Measurements from ENCODE around the gene RDH11.
A peak's percentile ranks its signal among the peaks of the same experiment; 100 is the strongest.

The RDH11 gene

DNA sequence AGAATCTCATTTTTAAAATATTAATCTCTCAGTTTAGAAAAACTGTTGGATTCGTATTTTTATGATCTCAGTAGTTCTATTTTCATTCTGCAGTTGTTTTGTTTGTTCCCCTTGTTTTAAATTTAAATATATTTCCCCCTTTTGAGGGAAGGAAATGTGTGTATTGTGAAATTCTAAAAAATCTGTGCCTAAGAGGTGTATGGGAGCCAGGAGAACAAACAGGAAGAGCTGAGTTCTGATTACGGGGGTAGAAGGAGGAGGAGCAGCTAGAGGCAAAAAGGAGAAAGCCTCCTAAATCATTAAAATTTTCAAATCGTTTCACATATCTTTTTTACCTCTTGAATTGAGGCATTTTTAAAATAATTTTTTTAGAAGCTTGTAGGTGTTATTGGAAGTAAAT is 8.4 kb upstream of the RDH11 start:
- DNase-seq = peak in 1 of 2 donors; percentile 40

DNA sequence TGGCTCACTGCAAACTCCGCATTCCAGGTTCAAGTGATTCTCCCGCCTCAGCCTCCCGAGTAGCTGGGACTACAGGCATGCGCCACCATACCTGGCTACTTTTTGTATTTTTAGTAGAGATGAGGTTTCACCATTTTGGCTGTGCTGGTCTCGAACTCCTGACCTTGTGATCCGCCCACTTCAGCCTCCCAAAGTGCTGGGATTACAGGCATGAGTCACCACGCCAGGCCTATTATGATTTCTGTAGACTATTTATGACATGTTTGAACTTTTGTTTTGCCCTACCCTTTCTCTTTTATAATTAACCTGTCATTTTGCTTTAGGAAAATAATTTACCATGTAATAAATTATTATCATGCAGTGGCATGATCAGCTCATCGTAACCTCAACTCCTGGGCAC is 5.9 kb upstream of the RDH11 start, which contains the start of gene RDH12:
Gene RDH12, plus strand, starts transcription at position 395 of the 400 bp plus-strand sequence. CDS start 20,757 bp downstream, outside the sequence.
- DNase-seq = peak; percentile 34 to 36

DNA sequence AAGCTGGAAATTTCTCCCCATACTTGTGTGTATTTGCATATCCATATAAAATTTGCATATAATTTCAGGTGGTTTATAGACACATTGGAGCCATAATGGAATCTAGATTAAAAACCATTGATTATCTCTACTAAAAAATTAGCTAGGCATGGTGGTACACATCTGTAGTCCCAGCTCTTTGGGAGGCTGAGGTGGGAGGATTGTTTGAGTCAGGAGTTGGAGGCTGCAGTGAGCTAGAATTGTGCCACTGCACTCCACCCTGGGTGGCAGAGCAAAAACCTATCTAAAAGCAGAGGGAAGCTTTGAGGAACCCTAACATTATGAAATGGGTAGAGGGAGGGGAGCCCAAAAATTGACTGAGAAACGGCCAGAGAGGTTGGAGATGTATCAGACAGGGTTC is 2.6 kb upstream of the RDH11 start:
- DNase-seq = no peak

DNA sequence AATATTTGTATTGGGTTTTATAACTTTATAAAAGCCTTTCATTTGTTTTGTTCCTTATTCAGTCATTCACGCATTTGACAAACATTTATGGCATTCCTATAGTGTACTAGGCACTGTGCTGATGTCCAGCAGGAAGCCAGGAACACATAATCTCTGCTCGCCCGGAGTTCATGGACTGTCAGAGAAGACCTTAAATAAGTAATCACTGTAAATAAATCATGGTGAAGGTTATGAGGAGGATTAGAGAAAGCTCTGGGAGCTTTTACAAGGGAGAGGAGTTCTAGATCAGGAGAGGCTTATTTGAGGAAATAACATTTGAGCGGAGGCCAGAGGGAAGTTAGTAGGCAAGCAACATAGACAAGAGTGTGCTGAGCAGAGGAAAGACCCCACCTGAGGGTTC is 1.4 kb upstream of the RDH11 start:
- peak; percentile 32 to 41 for DNase-seq

- peak; percentile 80 to 87 for DNase-seq
Observed at GRCh38 chr14:67694791-67695393, 672 bp downstream of the RDH11 start.

DNA sequence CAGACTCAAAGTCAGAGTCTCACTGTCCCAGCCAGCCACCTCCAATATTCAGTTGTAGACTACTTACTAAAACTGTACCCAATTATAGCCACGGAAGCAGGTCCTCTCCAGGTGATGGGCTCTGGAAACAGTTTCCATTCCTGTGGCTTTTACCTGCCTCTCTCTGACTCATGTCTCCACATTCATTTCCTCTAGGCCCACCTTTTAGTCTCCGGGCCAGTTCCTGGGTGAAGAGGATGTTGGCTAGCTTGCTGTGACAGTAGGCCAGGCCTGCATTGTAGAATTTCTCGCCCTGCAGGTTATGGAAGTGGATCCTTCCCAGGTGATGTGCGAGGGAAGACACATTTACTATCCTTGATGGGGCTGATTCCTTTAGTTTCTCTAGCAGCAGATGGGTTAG is 5.6 kb downstream of the RDH11 start:
- no peak for DNase-seq

DNA sequence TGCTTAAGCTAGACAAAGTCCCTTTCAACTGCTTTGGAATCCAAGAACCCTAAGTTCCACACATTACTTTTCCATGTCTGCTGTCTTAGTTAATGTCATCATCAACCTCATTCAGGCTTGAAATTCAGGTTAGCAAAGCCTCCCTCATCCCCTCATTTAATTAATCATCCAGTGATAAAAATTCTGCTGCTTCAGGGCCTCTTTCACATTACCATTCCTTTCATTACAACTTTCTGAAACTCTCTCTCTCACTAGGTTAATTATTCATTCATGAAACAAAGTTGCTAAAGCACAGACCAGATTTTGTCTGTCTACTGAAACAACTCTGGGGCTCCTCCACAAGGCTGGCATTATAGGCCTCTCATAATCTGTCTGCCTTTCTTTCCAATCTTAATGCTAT is 11.7 kb downstream of the RDH11 start:
- DNase-seq = no peak

- peak; percentile 80 to 89 for DNase-seq
Observed at GRCh38 chr14:67680941-67681340, 14.6 kb downstream of the RDH11 start.

DNA sequence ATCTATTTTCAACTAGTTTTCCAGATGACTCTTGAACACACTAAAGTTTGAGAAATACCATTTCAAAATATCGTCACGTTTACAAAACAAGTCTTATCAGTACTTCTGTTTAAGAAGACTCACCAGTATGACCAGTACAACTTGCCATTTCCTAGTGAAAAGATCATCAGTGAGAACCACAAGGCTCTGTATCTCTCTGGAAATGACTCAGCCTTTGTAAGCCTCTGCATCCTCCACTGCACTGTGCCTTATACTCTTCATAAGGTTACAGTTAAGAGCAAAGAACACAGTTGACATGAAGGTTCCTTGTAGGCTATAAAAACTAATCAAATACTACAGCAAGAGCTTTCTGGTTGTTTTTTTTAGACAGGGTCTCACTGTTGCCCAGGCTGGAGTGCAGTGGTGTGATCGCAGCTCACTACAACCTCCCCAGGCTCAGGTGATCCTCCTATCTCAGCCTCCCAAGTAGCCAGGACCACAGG is 15.4 kb downstream of the RDH11 start:
- peak; percentile 76 to 79 for DNase-seq

DNA sequence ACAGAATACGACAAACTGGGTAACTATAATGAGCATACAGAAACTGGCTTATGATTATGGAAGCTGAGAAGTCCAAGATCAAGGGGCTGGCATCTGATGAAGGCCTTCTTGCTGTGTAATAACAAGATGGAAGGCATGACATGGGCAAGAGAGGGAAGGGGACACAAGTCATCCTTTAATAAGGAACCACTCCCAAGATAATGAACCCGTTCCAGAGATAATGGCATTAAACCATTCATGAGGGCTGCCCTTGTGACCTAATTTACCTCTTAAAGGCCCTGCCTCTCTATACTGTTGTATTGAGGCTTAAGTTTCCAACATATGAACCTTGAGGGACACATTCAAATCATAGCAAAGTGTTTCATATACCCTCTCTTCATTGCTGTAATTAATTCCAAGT is 16.6 kb downstream of the RDH11 start:
- DNase-seq = no peak

DNA sequence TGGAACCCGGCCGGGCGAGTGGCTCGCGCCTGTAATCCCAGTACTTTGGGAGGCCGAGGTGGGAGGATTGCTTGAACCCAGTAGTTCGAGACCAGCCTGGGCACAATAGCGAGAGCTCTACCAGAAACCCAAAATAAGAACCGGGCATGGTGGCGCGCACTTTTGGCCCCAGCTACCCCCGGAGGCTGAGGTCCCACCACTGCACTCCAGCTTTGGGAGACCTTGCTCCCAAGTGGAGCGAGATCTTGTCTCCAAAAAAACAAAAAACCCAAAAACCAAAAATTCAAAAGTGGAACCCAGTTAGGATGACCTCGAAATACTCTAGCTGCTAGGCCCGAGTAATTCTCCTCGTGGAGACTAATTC is 20.4 kb downstream of the RDH11 start:
- no peak for DNase-seq

- peak; percentile 69 to 83 for DNase-seq
Observed at GRCh38 chr14:67674480-67675218, 20.9 kb downstream of the RDH11 start, which contains the start of gene VTI1B. VTI1B (minus strand) TSS chr14:67674632; CDS start chr14:67674489, 143 bp downstream.

- peak; percentile 55 to 71 for DNase-seq
Observed at GRCh38 chr14:67674139-67674479, 21.5 kb downstream of the RDH11 start.

DNA sequence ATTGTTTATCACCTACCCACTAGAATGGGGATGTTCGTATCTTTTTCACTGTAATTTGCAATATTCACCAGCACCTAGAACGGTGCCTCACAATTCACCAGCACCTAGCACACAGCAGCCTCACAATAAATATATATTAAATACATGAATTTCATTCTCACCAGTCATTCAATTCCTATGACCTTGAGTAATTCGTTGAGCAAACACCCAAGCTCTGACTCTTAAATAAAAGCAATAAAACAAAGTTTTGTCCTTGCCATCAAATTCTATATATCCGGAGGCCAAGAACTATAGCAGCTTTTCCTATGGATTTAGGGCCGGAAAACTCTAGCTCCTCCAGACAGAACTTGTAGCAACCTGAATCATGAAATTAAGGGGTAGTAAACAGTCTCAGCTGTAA is 22.1 kb downstream of the RDH11 start:
- DNase-seq = no peak

DNA sequence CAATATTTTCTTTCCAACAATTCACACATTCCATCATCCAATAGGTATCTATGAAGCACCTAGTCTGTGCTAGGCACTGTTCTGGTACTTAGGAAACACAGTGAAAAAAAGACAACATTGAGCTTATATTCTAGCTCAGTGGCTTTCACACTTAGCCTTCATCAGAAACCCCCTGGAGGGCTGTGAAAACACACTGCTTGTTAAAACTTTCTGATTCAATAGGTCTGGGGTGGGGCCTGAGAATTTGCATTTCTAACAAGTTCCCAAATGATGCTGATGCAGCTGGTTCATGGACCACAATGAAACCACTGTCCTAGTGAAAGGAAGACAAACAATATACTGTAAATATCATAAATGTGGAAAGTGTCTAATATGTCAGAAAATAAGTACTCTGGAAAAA is 27.0 kb downstream of the RDH11 start:
- no peak for DNase-seq

GRCh38 chr14:67666750-67667449 is 28.7 kb downstream of the RDH11 start:
- DNase-seq = peak; percentile 52 to 58

DNA sequence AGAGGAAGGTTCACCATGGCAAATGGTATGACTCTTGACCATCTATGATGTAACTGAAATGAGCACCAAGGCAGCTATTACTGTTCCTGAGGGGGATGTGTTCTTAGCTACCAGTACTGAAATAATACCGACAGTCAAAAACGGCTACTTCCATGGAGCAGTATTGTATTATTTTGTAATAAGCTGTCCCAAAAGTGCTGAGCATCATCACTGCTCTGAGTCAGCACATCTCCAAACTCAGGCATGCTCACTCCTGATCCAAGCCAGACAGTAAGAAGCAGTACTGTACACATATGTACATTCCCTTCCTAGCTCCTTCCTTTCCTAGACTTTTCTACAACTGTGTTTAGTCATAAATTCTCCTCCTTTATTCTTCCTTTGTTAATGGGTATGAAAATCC is 29.7 kb downstream of the RDH11 start:
- peak; percentile 24 to 35 for DNase-seq

GRCh38 chr14:67663633-67664032 is 31.9 kb downstream of the RDH11 start:
- DNase-seq = no peak

DNA sequence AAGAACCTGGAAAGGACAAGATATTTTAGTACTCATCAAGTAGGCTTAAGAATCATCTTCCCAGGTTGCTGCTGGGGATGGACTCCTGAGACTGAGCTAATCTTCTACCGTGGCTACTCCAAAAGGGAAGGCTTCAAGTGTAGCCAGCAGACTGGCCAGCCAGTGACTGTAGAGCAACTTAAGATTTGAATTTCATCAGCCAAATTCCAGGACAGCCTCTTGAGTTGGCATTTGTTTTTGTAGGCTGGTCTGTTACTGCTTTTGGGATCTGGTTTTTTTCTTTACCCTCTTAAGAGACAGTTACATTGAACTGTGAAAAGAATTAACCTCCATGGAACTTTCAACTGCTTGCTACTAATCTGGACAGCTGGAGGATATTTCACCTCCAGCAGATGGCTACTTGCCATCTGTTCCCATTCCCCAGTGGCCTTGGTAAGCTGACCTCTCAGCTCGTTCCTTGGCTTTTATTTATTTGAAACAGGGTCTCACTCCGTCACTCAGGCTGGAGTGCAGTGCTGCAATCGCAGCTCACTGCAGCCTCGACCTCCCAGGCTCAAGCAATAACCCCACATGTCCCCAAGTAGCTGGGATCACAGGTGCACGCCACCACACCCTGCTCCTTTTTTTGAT is 41.8 kb downstream of the RDH11 start:
- DNase-seq = no peak

DNA sequence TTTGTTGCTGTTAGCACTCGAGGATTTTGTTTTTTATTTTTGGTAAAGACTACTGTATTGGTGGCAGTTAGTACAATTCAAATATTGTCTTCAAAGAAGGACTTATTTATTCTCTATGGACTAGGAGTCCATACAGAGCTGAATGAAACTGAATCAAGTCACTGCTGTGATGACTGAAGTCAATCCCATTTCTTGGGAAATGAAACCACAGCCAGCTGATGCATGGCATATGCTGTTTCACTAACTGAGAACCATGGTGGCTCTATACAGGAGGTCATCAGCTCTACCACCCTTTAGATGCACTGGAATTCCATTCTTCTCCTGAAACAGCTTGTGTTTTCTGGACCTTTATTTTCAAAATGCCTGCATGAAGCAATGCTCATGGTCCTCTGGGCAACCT is 43.4 kb downstream of the RDH11 start:
- DNase-seq = no peak

- no peak for DNase-seq
Observed at GRCh38 chr14:67650694-67651093, 44.9 kb downstream of the RDH11 start.

DNA sequence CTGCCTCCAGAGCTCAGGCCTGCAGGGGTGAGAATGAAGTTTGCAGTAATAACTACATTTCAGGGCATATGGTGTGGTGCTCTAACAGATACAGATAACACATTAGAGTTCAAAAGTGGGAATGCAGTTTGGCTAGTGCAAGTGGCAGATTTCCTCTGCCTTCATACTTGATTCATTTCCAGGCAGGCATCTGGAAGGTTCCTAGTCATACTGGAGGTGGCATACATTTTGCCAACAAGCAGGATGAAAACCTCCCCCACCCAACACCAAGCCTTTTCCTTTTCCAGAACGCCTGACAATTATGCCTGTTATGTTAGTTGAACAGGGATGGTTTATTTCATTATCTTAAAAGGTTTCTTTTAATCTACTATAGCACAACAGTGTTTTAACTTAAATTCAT is 45.4 kb downstream of the RDH11 start:
- DNase-seq = no peak

DNA sequence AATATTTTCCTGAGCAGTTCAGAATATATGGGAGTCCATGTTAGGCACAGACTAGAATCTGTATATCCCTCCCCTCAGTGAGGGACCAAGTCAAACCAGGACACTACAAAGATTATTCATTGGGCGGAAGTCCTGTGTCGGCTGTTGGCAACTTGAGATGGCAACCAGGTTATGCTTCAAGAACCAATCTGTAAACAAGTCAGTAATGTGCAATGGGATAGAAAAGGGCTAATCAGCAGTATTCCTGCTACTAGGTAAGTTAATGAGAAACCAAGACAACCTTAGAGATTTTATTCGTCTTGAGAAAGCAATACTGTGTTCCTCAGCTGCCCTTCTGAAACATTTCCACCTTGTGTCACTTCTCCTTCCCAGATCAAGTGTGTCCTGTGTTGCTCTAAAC is 49.4 kb downstream of the RDH11 start:
- DNase-seq = peak in 1 of 2 donors; percentile 7
